Bone marrow (tissue), 2 donors: ENCODE results near the gene C9orf152.
"Not testable (repeated sequence)": the region's sequence is repeated elsewhere in the genome, so short reads cannot be mapped to it uniquely, and the experiment has no call there.

Source experiments
- DNase-seq, 2 donors: peaks; one replicate each; lab custom pipeline; 2025; lab: John Stamatoyannopoulos, UW

C9orf152 gene, protein sequence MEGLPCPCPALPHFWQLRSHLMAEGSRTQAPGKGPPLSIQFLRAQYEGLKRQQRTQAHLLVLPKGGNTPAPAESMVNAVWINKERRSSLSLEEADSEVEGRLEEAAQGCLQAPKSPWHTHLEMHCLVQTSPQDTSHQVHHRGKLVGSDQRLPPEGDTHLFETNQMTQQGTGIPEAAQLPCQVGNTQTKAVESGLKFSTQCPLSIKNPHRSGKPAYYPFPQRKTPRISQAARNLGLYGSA

GRCh38 chr9:110208031-110208430 is at the start of gene C9orf152:
TSS of gene C9orf152 (minus strand) at chr9:110208159. CDS start at chr9:110207579, 580 bp downstream.
- DNase-seq: no peak

DNA sequence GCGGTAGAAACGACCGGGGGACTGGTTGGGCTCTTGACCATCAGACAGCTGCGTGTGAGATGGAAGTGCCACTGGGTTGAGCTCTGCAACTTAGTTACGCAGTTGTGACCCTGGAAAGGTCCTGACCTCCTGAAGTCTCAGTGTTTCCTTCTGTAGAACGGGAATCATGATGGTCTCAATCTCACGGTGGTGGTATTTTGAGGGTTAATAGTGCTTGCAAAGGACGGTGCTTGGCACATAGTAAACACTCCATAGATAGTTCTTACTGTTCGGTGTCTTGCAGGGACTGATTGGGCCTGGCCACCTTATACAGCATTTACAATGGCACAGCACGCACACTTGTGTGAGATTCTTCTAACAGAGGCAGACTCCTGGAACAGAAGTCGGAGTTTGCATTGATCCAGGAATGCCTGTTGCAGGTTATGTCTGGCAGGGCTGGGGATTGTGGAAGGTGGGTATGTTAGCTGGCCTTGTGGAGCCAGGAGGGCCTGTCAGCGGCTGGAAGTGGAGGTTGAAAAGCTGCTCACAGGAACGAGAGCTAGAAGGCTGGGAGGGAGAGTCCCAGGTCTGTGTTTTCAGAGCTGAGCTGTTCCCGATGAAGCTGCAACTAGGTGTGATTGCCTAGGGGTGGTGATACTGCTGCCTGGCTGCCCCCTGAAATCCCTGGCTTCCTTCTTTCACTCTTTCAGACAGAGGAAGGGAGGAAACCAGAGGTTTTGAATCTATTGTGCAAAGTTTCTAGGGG is 49.3 kb upstream of the C9orf152 start:
- DNase-seq: peak in 1 of 2 donors; percentile 6

DNA sequence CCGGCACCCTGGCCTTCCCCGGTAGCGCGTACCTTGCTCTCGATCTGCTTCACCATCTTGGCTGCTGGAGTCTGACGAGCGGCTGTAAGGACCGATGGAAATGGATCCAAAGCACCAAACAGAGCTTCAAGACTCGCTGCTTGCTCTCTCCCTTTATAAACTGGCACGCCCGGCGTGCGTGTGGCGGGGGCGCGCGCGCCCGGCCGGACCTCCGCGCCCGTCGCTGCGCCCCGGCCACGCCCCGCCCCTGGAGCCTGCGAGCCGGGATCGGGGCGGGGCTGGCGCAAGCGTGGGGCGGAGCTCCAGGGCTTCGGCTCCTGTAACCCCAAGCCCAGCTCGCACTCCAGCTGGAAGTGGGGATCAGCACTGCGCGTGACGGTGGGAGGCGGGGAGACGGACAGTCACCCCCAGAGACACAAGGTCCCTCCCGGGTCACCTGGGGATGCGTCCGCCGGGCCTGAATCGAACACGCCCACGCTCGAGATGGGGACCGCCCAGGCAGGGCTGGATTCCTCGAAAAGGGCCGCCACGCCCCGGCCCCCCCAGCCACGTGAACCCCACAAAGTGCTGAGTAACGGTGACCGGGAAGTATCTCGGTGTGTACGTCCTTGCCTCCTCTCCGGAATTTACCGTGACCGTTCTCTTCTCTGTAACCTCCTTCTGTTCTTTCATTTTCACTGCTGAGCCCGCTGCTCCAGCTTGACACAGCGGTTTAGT is 48.6 kb upstream of the C9orf152 start, which contains the start of gene TXN:
Gene TXN (minus strand): TSS at position 128 of the 717 bp plus-strand sequence. CDS start 72 bp downstream, at position 56.
- DNase-seq: peak; percentile 92 to 94

DNA sequence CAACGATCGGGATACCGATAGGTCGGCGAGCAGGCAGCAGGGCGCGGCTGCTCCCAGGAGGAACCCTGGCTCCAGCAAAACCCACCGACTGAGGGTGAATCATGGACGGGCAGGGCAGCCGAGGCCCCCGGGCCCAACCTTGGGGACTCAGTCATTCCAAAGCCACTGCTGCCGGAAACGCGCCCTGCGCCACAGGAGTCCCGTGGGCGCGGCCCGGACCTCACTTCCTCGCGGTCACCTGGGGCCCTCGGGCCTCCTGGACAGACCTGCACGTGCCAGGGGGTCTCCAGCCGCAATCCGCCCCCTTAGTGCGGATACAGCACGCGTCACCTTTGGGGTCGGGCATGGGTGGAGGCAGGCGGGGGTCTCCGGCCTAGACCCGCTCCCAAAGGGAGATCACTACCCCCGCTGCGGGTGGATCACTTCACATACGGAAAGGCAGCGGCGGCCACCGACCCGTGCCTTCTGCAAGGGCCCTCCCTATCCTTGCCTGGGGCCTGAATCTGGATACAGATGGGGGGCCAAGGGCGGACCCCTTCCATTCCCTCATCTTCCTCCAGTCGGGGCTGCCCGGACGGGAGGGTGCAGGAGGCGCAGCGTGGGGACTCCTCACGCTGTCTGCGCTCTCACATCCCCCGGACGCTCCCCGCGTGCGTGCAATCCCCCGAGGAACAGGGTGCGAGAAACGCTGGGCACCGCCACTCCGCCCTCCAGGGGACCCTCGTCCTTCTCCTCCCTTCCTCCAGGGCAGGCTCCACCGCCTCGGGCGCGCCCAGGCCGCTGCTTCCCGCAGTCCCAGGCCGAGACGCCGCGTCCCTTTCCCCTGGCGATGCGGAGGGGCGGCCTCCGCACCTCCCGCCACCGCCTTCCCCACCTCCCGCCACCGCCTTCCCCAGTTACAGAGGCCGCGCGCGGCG is 47.8 kb upstream of the C9orf152 start:
- peak in 1 of 2 donors; percentile 35 for DNase-seq

DNA sequence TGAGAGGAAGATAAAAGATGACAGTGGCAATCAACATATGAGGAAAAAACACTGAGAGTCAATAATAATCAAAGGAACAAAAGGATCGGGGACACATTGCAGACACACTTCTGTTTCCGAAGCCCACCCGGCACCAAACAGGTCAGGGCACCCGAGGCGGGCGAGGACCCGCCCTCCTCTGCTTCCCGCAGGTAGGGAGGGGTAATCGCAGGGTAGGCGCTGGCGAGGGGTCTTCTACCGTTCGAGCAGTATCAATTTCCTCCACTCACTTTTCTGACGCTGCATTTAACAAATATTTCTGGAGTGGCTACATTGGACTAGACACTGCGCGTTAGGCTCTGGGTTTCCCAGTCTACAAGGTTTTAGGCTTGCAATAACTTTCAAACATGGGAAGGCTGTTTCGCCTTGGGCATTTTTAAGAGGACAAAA is 47.1 kb upstream of the C9orf152 start:
- DNase-seq: no peak

DNA sequence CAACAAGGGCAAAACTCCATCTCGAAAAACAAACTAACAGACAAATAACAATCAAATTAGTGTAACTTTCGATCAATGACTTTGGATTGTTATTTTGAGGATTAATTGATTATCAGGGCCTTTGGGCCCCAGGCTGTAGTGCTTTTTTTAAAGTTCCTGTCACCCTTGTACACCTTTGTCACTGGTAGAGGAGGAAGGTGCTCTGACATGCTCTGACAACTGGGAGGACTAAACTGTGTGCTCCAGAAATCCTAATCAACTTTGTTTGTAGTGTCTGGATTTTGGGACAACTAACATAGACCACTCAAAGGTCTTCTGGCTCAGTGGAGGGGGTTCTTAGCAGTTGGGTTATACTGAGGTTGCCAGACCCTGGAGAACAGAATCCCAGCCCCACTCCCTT is 46.5 kb upstream of the C9orf152 start:
- DNase-seq: no peak

GRCh38 chr9:110252509-110253139 is 44.7 kb upstream of the C9orf152 start:
- no peak for DNase-seq

GRCh38 chr9:110251770-110252169 is 43.8 kb upstream of the C9orf152 start:
- DNase-seq: not testable (repeated sequence)

GRCh38 chr9:110251212-110251611 is 43.3 kb upstream of the C9orf152 start:
- no peak for DNase-seq

DNA sequence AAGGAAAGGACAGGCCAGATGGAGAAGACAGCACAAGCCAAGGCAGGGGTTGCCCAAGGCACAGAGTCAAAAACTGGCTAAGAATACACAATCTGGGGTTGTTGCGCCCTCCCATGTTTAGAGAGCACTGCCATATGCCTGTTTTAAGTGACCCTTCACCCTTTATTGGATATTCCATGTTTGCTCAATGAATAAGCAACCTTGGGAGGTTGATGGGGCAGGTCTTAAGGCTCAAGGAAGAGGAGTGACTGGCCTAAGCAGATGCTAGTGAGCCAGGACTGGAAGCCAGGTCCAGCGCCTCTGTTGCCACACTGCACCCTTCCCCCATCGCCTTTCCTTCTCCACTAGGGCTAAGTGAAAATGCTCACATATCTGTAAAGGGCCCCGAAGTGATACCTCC is 41.6 kb upstream of the C9orf152 start:
- no peak for DNase-seq

DNA sequence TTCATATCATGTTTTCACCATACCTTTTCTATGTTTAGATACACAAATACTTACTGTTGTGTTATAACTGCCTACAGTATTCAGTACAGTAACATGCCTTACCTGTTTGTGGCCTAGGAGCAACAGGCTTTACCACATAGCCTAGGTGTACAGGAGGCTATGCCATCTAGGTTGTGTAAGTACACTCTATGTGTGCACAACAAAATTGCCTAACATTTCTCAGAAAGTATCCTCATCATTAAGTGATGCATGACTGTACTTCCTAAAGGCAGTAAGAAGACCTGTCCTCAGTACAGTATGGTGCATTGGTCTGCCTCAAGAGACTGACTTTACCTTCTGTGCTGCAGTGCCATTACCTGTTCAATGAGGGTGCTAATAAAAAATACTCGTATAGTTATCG is 40.4 kb upstream of the C9orf152 start:
- no peak for DNase-seq

- no peak for DNase-seq
Measured at GRCh38 chr9:110246214-110246613, 38.3 kb upstream of the C9orf152 start.

GRCh38 chr9:110244616-110245015 is 36.7 kb upstream of the C9orf152 start:
- no peak for DNase-seq

DNA sequence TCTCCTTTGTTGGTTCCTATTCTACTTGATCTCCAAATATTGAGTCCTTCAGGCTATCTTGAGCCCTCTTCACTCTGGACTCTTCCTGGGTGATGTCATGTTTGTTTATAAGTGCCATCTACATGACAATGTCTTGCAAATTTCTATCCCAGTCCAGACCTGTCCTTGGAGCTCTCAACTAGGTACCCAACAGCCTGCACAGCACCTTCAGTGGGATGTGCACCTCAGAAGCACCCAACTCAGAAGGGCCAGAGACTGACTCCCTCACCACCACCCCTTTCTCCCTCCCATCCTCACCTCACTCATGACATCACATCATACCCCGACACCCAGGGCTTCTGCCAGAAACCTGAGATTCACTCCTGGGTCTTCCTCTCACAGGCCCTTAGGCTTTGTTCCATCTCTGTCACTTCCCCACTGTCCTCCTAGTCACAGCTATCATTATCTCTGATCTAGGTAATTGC is 33.9 kb upstream of the C9orf152 start:
- DNase-seq: no peak

DNA sequence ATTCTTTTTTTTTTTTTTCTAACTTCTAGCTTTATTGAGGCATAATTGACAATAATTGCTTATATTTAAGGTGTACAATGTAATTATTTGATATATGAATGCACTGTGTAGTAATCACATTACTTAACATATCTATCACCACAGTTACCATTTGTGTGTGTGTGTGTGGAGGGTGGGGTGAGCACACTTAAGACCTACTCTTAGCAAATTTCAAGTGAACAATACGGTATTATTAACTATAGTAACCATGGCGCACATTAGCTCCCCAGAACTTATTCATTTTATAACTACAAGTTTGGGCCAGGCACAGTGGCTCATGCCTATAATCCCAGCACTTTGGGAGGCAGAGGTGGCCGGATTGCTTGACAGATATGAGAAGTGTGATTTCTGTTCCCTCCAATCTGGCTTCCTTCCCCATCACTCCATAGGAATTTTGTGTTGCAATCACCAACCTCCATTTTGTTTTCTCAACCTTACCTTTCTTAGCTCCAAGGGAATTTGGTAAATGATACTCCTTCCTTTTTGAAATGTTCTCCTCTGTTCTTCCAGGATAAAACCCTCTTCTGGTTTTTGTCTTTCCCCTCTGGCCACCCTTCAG is 33.4 kb upstream of the C9orf152 start:
- no peak for DNase-seq

DNA sequence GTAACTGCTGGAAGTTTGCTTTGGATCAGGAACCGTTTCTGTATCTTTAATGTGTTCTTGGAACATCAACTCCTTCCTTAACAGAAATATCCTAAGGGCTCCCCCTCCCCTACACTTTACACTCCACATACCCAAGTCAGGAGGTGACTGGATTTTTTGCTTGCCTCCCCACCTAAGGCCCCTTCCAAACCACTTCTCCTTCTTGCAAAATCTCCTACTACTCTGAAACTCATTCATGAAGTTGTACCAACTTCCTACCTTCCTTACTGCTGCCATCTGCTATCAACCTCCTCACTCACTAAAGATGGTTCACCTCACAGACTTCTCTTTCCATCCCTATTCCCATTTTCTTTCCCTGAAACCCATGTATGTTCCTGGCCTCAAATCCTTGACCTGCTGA is 32.2 kb upstream of the C9orf152 start:
- no peak for DNase-seq

DNA sequence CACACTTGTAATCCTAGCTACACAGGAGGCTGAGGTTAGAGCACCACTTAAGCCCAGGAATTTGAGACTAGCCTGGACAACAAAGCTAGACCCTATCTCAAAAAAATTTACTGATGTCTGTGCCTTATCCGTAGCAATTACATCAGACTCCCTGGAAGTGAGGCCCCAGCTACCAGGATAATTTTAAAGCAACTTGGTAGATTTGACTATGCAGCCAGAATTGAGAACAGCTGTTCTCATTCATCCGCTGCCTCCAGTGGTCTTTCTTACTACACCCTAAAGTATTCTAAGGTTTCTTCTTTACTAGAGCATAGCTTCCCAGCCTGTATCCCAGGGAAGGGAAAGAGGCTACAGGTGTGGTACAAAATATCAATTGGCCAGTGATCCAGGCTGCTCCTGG is 20.4 kb upstream of the C9orf152 start:
- DNase-seq: no peak

- no peak for DNase-seq
Measured at GRCh38 chr9:110224583-110224982, 16.6 kb upstream of the C9orf152 start.

- no peak for DNase-seq
Measured at GRCh38 chr9:110220809-110221208, 12.8 kb upstream of the C9orf152 start.

DNA sequence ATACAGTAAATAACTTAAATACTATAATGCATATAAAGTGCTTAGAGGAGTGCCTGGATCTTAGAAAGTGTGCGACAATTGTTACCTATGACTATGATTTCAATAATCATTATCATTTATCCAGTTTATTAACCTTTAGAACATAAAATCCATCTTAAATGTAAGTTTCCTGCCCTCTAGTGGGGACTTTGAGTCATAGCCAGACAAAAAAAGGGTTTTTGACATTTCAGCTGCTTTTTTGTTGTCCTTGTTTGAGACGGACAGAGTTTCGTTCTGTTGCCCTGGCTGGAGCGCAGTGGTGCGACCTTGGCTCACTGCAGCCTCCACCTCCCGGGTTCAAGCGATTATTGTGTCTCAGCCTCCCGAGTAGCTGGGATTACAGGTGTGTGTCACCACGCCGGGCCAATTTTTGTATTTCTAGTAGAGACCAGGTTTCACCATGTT is 9.7 kb upstream of the C9orf152 start:
- peak; percentile 1 to 17 for DNase-seq
